NCI-H2171 treated with DMSO at 0.1 percent for 48 hours (cell line): ENCODE data around the gene TMOD1.

Source experiments
- DNase-seq: peaks from one replicate; lab custom pipeline; 2025; lab: John Stamatoyannopoulos, UW

Gene TMOD1

DNA sequence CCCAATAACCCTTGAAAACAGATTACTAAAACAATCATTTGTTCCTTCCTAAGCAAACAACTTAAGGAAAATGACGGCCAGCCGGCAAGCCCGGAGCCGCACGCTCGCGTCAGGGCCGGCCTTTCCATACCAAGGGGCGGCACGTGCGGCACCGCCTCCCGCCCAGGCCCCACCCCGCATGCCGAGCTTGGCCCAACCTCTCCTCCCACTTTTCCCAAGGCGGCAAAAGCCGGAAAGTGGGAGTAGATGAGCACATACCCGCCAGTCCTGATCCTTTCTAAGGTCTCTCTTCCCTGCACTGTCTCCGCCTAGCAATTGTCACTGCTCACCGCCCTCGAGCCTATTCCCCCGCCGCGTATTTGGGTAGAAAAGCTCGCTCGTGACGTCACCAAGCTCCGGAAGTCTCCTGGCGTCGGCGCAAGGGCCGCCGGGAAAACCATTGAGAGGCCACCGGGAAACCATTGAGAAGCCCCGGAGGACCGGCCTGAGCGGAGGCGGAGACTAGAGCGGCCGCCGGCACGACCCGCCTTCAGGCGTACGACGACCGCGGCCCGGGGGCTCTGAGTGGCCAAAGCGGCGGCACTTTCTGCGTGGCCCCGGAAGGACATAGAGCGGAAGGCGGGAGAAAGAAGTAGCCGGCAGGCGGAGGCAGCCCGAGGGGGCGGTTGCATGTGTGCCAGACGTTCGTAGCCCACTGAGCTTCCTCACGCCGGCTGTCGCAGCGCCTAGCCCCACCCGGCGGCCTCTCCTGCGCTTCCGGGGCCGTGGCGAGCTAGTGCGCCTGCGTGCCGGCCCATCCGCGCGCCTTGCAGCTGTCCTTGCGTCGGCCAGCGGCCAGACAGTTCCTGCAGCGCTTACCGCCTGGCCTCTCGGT is 131.8 kb downstream of the TMOD1 start, which contains the start of the genes NCBP1 and TSTD2:
Gene NCBP1, plus strand, starts transcription at position 837 of the 874 bp plus-strand sequence. CDS start 61 bp downstream, outside the sequence.
Gene TSTD2, minus strand, starts transcription at position 384 of the 874 bp plus-strand sequence. CDS start 5,806 bp downstream, outside the sequence.
- peak; percentile 98 for DNase-seq

DNA sequence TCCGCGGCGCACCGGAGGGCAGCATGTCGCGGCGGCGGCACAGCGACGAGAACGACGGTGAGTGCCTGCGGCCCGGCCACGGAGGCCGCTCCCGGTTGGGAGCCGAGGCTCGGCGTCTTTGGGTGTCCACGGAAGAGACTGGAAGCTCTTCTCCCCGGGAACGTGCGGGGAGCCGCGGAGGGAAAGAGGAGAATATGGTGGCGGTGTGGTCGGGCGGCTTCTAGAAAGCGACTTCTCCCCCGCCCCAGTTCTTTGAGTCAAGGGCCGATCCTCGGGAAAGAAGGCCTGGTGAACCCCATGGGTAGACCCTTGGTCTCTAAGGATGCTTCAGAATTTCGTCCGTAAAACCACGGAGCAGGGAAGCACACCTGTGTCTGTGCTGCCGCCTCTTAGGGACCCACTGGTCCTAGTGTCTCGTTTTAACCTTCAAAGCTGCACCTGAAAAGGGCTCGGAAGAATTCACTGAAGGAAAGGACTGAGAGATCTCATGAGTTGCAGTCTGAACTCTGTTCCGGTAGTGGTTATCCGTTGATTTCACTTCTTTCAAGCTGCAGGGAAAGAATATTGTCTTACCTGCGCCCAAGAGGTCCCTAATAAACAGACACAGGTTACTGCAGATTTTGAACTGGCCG is 132.5 kb downstream of the TMOD1 start:
- DNase-seq = peak; percentile 52

DNA sequence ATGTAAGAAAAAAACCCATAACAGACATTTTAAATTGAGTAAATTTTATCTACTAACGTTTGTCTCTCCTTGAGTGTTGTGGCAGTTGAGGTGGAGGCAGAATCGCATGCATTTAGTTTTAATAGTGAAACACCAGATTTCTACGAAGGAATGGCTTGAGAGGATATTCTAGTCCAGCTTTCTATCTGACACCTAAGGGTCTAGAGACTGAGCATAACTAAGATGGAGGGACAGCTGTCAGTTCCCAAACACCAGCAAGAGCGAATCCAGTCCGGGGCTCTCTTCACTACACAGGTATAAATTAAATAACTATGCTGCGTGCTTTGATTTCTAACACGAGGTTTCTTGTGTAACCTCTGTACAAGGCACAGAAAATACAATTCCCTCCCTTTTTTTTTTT is 133.6 kb downstream of the TMOD1 start:
- no peak for DNase-seq

DNA sequence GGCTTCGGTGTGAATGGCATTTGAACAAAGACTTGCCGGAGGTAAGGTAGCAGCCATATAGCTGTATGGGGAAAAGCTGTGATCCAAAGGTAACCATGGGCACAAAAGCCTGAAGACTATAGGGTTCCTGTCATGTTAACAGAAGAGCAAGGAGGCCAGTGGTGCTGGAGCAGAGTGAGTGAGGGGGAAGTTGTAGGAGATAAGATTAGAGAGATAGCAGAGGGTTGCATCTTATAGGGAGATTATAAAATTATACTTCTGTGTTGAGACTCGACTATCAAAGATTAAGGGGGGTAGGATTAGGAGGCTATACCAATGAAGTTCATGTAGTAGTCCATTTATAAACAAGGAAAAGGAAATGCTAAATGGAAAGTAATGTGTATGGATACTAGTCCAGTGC is 135.4 kb downstream of the TMOD1 start:
- no peak for DNase-seq

DNA sequence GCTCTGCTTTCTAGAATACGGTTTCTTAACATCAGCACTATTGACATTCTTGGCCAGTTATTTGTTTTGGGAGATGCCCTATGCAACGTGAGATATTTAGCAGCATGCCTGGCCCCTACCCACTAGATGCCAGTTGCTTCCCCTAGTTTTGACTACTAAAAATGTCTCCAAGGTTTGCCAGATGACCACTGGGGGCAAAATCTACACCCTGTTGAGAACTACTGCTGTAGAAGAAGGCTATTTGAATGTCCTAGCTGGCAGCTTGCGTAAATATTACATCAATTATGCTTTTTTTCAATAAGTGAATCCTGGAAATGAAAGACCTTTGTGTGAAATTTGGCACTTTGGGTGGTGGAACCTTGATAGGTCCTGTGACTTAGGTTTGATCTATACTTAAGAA is 137.2 kb downstream of the TMOD1 start:
- no peak for DNase-seq

DNA sequence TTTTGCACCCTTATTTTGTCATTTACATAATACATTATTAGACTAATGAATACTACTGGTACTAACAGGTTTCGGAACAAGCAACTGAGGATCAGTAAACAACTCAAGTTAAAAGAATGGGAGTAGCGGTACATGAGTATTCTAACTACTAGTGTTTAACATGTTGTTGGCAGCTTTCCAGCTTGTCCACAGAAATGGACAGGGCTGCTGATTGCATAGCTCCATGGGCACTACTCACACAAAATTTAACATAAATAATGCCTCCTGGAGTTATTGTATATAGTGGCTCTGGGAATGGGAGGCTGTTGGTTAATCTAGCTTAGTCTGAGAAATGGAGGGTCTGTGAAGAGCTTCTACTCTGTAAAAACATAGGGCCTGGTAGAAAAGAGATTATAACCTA is 138.9 kb downstream of the TMOD1 start:
- DNase-seq = no peak

DNA sequence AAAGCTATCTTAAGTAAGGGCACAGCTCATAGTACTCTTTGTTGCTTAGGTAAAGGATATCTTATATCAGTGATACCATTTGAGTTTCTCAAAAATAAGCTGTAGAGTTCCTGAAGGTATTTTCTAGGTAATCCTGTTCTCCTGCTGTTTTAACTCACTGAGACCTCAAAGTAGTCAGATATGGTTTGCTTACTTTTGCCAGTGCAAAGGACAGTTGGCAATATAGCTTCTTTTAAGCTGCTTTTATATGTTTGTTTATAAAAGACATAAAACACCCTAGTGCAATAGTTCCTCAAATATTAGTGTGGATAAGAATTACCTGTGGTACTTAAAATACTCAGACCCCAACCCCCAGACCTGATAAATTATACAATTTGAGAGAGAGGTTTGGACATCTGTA is 144.3 kb downstream of the TMOD1 start:
- DNase-seq = no peak

DNA sequence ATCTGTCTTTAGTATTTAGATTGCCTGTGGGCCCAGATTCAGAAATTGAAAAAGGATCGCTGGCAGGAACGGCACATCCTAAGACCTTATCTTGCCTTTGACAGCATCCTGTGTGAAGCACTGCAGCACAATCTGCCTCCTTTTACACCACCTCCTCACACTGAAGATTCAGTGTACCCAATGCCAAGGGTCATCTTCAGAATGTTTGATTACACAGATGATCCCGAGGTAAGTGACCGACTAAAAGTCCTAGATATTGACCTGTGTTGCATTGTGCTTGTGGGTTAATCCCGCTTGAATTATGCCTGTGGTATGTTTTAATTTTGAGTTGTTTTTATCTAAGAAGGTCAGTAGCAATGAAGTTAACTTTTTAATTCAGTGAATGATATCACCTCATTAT is 146.5 kb downstream of the TMOD1 start:
- no peak for DNase-seq
